GM19372 (cell line): ENCODE data around the gene ELP5.
A peak's percentile ranks its signal among the peaks of the same experiment; 100 is the strongest.

Experiments used
- ATAC-seq: cut with Tn5 transposase; IDR thresholded peaks from one replicate; pipeline ENCODE4 v1.9.1; 2021; ENCODE audit warnings: mild to moderate bottlenecking, low read depth, moderate library complexity; ENCODE audit not compliant: unreplicated experiment

ELP5 gene

DNA sequence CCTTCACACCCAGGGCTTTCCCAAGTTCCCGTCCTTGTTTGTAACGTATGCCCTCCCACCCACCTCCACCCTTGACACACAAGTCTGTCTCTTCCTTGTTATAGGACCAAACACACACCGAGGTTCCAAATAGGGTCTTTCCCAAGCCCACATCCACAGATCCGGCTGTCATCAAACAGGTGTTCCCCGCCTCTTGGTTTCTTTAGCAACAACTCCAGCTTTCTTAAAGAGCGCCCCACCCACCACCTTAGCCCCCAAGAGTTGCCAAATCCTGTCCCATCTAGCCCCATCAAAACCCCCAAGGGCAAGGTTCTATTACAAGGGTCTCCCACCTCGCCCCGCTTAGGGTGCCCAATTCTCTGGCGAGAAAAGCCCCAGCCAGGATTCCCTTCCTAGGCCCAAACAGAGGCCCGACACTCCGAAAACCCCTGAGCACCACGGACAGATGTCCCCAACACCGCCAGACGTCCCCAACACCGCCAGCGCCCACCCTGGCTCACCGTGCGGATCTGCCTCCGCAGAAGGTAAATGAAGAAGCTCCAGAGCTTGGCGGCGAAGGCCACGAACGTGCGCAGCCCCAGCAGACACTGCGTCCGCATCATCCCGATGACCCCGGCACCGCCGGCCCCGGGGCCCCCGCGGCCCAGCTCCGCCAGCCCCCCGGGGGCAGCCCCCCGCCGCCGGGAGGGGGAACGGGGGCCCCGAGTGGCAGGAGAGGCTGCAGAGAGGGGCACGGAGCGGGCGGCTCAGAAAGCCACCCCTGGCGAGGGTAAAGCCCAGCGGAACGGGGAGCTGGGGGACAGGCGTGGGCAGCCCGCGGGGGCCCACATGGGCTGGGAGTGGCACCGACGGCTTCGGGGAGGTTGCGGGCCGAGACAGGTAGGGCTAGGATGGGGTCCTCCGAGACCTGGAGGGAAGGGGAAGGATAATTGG, 1.1 kb upstream of the ELP5 start:
- no peak for ATAC-seq

DNA sequence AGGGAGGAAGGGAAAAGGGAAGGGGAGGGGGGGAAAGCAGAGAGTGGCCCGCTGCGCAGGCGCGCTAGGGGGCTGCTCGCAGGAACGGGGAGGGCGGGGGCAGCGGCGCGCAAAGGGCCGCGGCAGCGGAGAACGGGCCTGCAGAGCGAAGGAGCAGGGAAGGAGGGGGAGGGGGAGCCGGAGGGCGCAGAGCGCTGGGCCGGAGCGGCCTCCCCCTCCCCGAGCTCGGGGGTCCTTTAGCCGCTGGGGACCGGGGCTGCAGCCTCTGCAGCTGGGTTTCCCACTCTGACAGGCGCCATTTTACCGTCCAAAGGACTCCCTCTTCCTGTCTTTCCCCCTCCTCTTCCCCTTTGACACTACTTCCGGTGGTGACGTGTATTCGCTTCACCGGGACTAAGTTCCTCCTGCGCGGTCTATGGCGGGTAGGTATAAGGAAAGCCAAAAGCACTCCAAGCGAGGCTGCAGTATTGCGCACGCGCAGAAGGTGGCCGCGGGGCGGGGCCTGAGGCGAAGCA, 297 bp upstream of the ELP5 start, which contains the start of gene CTDNEP1:
TSS of gene CTDNEP1 (minus strand) at position 74 of the 515 bp plus-strand sequence. CDS start 438 bp downstream, outside the sequence.
- ATAC-seq, result peak; percentile 83

DNA sequence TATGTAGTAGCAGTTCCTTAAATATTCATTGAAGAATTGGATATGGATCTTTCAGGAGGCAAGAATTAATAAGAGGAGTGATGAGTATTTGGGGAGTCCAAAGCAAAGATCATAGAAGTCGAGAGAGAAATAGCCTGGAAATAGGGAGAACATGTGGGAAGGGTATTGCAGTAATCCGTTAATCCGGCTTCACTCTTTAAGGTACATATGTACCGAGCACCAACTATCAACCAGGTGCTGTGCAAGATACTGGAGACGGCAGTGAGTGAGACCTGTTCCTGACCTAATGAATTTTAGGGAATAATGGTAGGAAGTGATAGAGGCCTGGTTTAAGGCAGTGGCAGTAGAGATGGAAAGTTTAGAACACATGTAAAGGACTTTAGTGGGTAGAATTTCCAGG, 1.1 kb downstream of the ELP5 start:
- no peak for ATAC-seq

DNA sequence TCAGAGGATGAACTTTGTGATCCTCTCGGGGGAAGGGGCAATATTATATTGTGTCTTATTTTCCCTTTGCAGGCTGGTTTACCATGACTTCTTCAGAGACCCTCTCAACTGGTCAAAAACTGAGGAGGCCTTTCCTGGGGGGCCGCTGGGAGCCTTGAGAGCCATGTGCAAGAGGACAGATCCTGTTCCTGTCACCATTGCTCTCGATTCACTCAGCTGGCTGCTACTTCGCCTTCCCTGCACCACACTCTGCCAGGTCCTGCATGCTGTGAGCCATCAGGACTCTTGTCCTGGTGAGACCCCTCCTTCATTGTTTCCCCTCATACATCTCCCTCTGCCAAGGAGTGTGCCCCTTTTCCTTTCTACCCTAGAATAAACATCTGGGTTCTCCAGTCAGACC, 2.5 kb downstream of the ELP5 start:
- no peak for ATAC-seq

DNA sequence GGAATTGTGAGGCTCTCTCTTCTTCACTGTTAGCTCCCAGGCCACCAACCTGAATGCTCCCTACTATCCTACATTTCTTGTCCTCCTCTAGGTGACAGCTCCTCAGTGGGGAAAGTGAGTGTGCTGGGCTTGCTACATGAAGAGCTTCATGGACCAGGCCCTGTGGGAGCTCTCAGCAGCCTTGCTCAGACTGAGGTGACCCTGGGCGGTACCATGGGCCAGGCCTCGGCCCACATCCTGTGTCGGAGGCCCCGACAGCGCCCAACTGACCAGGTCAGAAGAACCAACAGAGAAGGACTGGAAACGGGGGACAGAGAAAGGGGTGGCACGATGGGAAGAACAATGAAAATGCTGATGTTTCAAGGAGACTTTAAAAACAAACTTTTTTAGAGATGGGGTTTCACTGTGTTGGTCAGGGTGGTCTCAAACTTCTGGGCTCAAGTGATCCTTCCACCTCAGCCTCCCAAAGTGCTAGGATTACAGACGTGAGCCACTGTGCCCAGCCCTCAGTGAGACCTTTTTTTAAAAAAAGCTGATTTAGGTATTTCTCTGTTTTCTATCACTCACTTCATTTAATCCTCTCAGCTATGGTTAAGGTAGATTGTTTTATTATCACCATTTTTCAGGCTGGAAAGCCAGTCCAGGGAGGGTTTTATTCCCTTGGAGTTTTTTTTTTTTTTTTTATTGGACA, 4.9 kb downstream of the ELP5 start:
- no peak for ATAC-seq

DNA sequence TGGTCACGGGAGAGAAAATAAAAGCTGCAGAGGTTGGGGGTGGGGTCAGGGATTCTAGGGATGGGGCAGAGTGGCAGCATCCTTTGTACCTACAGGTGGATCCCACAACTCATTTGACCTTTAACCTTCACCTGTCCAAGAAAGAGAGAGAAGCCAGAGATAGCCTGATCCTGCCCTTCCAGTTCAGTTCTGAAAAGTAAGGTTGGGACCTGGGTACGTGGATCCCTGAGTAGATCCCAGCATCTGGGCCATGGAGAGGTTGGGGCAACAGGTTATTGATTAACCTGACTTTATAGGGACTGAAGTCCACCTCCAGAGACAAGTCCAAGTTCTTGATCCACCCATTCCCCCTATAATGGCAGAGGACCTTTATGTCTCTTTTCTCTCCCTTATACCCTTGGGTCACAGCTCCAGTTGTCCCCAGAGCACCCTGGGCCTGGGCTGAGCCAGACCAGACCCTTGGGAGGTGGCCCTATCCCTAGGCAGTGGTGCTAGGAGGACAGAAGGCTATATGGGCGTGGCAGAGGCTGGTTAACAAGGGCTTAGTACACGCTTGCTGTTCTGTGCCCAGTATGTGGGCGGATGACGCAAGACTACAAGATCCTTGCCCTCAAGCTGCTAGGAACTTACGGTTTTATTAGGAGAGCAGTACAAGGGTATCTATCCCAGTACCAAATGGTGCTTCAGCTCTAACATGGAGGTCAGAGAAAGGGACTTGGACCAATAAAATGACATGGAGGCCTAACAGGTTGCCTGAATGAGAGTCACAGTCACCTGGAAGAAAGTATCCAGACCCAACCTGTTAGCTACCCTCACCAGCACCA, 6.9 kb downstream of the ELP5 start:
- no peak for ATAC-seq

DNA sequence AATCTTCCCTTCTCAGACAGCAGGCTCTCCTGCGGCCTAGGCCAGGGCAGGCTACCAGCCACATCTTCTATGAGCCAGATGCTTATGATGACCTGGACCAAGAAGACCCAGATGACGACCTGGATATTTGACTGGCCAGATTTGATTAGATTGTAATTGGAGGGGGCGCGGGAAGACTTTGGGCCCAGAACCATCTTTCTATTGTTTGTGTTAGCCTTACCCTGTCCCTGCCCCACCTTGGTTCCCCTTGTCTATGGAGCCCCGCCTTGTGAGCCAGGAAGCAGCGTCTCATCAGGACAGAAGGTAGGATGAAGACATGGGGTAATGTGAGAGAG, 7.5 kb downstream of the ELP5 start:
- no peak for ATAC-seq

DNA sequence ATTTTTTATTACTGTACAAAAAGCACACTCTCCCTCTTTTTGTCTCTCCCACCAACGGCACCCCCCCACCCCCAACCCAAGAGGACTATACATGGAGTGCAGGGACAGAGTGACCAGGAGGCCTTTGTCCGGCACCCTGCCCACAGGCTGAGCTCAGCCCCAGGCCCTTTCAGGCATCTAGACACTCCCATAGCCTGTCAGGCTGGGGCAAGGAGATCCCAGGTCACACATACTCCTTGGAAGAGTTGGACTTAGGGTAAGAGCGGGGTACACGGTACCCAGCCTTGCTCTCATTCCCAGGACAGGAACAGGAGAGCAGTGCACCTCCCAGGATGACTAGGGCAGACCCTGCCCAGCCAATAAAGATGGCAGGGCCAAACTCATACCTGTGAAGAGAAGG, 8.1 kb downstream of the ELP5 start:
- ATAC-seq, result no peak

DNA sequence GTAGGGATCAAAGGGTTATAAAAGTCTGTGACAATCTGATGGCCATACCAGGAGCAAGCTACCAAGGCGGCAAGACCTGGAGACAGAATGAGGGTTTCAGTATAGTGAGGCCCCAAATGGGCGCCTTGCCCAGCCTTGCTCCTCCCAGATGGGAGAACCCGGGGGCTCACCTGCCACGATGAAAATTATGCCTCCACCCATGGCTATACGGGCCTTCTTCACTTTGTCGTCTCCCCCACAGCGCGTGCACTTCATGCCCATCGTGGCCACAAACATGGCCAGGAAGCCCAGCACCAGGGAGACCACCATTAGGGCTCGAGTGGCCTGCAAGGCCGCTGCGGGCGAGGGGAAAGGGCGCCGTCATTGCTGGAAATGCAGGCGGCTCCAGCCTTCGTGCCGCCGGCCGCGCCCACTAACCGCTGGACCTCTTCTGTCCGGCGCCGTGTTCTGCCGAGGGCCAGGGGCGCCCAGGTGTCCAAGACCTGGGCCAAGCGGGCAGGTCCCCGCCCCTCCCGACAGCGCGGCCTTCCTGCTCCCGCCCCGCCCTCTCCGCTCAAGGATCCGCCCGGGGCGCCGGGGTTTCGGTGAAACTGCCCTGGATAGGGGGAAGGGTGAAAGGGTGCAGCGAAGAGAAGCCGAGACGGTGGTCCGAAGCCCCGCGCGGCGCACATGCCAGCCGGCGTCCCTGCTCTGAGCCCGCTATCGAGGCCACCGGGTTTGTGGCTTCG, 8.8 kb downstream of the ELP5 start:
- no peak for ATAC-seq

DNA sequence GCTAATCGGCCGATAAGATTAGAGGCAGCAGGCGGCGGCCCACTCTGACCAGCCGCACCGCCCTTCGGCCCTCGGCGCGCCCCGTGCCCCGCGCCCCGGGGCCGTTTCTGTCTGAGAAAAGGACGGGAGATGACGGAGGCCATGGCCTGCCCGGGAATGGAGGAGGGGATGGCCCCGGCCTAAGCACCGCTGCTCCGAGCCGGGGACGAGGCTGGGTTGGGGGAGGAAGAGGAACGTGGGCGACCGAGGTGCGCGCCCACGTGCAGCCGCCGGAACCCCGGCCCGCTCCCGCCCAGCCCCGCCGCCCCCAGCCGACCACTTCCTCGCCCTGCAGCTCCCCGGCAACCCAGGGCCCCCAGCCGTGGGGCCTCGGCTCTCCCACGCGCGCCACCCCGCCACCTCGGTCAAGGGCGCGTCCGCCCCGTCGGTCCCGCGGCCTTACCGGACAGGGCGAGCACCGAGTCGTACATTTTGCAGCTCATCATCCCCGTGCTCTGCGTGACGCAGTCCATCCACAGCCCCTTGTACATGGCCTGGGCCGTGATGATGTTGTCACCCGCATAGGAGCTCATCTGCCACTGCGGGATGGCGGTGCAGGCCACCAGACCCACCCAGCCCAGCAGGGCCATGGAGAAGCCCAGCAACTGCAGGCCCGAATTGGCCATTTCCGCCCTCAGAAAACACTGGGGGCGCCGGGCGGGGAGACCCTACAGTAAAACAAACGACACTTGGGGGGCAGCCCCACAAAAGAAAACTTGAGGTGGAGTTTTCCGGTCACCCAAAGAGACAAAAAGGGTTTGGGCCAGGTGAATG, 9.6 kb downstream of the ELP5 start:
- ATAC-seq, result no peak

DNA sequence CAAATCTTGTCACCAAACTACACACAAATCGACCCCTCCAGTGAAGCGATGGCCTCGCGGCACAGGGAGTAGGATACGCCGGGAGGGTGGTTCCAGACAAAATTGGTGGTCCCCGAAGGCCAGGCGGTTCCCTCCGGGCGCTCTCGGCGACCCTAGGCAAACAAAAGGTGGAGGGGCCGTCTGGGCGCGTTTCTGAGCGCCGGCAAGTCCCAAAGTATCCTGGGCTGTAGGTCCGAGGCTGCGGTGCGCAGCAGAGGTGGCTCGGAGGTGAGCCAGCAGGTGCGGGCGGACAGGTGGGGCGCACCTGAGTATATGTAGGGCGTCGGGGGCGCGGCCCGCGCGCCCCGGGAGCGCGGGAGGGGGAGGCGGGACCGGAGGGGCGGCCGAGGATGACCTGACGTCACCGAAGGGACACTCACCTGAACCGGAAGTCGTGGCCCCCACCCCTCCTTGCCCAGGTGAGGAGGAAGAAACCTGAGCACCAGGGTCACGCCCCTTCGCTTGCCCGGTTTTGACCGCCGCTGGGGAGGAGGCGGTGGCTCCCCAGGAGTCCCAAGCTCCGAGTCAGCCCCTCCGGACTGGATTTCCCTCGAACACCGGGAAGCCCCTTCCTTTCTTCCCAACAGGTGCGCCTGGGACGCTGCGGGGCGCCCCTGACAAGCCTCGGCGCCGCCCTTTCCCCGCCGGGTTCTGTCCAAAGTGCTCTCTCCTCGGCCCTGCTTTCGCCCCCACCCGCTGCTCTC, 10.3 kb downstream of the ELP5 start, which contains the start of gene CLDN7:
TSS of gene CLDN7 (minus strand) at position 287 of the 743 bp plus-strand sequence. CDS start 435 bp downstream, outside the sequence.
- ATAC-seq, result no peak

DNA sequence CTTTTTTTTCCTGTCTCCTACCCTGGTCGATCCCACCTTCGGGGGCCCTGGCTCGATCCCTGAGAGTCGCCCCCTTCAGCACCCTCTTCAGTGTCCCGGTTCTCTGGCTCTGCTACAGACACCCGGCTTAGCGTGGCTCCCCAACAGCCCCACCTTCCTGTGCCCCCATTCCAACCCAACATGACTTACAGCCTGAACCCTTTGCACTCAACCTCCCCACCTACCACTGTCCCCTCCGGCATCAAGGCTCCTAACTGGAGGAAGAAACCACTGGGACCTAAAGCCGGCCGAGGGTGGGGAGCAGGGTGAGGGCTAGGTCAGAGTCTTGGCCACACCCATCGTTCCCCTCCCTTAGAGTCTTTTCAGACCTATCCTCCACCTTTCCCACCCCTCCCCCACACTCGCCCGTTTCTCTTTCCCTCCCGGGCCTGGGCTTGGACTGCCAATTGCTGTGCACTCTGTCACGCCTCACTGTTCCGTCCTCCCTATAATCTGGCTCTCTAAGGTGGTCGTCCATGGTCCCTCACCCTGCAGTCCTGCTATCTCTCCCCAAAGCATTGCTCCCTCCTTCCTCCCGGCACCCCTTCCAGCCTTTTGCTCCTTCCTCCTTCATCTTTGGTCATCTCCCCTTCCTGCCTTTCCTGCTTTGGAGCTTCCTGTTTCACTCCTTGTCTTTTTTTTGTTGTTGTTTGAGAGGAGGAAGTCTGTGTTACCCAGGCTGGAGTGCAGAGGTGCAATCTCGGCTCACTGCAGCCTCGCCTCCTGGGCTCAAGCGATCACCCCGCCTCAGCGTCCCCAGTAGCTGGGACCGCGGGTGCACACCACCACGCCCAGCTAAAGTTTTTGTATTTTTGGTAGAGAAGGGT, 11.2 kb downstream of the ELP5 start:
- no peak for ATAC-seq

DNA sequence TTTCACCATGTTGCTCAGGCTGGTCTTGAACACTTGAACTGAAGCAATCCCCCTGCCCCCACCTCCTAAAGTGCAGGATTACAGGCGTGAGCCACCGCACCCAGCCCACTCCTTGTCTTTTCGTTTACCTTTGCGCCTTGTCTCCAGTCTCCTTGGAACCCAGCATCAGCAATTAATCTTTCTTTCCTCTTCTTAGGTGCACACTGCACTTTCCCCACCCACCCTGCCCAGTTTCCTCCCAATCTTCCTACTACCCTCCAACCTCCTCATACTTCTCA, 11.7 kb downstream of the ELP5 start:
- ATAC-seq, result no peak

DNA sequence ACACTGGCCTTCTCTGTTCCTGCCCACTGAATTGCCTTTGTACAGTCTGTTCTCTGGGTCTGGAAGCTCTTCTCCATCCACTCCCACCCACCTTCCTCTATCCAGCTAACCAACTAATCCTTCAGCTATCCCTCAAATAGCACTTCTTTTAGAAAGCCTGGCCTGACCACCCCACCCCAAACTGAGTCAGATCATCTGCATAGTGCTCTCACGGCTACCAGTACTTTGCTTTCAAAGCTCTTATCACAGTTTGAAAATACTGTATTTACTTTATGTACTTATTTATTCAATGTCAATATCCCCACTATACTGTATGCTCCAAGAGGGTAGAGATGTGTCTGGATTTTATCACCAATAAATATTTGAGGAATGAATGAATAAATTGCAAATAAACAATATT, 14.8 kb downstream of the ELP5 start:
- no peak for ATAC-seq

DNA sequence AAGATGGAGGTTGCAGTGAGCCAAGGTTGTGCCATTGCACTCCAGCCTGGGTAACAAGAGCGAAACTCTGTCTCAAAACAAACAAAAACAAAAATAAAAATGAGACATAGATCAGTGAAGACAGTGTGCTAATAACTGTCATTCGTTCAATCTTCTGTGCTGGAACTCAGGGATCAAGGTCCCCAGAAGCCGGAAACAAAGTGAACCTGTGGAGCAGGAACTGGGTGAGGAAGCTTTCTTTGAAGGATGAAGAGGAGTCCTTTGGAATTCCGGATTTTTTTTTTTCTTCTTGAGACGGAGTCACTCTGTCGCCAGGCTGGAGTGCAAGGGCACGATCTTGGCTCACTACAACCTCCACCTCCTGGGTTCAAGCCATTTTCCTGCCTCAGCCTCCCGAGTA, 27.4 kb downstream of the ELP5 start:
- ATAC-seq, result no peak

DNA sequence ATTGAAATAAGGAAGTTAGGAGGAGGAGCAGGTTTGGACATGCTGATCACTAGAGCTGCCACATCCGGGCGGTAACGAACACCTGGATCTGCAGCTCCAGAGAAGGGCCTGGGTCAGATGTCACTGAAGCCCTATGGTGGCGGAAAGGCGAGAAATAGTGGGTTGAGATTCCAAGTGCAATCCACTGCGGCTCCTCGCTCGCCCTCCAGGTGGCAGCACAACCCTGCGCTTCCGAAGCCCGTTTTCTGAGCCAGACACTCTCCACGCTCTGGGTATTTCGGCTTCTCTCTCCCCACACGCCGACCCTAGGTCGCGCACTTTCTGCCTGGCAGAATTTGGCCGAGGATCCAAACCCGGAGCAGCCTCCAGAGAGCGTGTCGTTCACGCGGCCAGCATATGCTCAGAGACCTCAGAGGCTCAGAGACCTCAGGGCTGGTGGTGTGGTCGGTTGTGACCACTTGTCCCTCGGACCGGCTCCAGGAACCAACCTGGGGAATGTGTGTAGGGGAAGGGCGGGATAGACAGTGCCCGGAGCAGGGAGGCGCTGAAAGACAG, 28.6 kb downstream of the ELP5 start:
- ATAC-seq, result peak; percentile 42
